DMS114 treated with DMSO at 0.1 percent for 48 hours (cell line): ENCODE results near the gene TMEM45A.
A peak's percentile ranks its signal among the peaks of the same experiment; 100 is the strongest.
"Not testable (repeated sequence)": the region's sequence is repeated elsewhere in the genome, so short reads cannot be mapped to it uniquely, and the experiment has no call there.

Experiments
- DNase-seq: peaks from one replicate; lab custom pipeline; 2025; ENCODE audit not compliant: unreplicated experiment; lab: John Stamatoyannopoulos, UW

Gene TMEM45A

DNA sequence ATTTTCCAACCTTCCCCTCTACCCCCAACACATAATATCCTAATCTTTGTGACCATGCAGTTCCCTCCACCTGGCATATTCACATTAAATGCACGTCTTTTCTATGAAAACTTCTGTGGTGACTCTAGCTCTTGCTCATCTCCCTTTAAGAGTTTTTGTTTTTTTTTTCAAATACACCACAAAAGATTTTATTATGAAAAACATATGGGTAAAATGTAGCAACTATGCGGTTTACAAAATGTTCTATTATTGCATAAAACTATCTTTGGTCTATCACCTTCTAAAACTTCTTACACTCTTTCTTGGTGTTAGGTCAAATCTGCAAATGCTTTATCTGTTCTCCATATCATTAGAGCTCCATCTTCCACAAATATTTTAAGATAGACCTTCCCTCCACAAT is 78.4 kb downstream of the TMEM45A start:
- no peak for DNase-seq

DNA sequence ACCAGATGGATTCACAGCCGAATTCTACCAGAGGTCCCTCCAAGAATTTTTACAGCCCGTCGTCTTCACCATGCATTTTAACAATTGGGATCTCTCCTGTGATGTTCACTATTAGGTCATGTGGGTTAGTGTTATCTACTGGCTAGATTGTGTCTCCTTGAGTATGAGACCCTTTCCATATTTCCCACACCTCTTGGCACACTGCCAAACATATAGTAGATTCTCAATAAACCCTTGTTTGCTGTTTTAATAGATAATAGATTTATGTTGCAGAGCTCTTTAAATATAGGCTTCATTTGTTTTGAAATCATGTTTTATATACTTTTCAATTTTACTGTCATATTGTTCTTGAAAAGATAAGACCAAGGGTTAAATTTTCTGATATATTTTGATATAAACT is 82.1 kb downstream of the TMEM45A start:
- no peak for DNase-seq

DNA sequence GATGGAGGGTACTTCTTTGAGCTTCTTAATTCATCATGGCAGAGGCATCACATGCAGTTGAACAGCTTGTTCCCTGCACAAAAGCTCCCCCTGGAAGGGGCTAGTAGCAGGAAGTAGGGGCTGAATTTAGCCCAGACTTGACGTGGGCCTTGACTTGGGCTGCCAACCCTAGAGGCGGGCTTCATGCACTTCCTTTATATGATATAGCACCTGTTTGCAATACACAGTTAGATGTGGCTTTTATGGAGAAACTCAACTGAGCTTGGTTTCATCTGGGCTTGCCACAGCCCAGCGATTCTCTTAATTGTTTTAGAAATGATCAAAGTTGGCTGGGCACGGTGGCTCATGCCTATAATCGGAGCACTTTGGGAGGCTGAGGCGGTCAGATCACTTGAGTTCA is 83.3 kb downstream of the TMEM45A start:
- no peak for DNase-seq

DNA sequence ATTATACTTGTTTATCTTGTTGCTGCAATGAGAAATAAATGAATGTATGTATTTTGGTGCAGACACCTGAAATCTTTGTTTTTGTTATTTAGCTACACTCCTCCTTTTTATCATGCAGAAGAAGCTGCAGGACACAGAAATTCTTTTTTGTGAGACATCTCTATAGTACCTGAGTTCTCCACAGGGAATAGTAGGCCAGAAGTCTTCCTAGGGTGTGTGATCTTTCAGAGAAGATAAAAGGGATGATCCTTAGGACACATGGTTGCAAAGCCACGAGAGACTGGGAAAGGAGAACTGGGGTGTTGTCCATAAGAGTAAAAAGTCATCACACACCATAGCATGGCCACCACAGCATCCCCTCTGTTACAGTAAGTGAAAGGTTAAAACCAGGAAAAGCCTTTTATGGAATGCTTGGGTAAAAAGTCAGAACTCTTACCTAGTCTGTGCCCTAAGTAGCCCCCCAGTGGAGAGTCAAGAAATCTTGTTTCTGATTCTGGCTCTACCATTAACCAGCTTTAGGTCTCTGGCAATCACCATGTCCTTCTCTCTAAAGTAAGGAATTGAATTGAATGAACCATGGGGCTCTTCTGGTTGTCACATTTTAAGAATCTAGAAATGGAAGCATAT is 85.1 kb downstream of the TMEM45A start:
- no peak for DNase-seq

DNA sequence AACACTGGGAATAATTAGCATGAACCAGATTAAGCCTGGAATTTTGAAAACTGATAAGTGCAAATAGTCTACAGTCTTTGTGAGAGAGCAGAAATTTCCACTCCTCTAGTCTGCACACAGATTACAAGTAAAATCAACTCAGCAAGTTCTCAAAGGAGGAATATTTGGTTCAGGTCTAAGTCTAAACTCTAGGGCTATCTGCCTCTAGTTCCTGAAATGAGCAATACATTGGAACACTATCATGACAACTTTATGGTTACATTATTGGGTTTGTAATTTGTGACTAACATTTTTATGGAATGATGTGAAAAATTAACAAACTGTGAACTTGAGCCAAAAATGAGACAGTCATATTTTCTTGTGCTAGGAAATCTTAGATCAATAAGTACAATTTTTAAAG is 86.2 kb downstream of the TMEM45A start:
- no peak for DNase-seq

DNA sequence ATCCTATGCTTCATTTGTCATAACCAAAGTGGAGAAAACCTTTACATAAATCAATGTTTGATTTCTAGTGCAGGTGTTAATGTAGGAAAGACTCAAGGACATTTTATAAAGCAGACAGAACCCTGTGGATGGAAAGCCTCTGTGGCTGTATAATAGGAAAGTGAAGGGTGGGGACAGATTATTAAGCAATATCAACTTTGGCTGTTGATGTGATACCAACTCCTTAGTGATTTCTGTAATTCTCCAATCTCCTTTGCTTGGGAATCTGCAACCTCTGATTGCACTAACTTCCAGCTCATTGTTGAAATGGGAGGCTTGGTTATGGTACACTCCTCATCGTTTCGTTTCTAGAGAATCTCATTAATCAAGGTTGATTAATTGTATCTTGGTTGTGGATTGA is 87.7 kb downstream of the TMEM45A start:
- no peak for DNase-seq

DNA sequence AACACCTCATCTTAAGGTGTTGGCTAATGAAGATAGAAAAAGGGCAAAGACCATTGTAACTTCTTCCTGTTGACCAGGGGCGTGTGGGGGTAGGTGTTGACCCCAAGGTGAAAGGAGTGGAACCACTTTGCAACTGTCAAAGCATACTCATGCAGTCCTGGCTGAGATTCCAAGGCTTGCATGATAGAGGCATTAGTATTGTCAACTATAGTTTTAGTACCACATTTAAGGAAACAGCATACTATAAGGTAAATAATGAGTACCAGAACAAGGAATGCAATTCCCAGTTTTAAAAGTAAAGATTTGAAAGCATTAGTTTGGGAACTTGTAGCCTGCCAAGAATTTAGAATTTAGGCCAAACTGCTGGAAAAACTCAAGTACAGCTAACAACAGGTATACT is 89.2 kb downstream of the TMEM45A start:
- DNase-seq, result no peak

DNA sequence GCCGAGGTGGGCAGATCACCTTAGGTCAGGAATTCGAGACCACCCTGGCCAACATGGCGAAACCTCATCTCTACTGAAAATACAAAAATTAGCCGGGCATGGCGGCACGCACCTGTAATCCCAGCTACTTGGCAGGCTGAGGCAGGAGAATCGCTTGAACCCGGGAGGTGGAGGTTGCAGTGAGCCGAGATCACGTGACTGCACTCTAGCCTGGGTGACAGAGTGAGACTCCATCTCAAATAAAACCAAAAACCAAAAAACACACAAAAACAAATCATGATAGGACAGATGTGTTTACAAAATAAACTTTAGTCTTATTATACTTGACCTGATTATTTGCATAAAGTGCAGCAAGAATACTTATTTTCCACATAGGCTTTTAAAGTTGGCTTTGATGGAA is 89.7 kb downstream of the TMEM45A start:
- not testable (repeated sequence) for DNase-seq

DNA sequence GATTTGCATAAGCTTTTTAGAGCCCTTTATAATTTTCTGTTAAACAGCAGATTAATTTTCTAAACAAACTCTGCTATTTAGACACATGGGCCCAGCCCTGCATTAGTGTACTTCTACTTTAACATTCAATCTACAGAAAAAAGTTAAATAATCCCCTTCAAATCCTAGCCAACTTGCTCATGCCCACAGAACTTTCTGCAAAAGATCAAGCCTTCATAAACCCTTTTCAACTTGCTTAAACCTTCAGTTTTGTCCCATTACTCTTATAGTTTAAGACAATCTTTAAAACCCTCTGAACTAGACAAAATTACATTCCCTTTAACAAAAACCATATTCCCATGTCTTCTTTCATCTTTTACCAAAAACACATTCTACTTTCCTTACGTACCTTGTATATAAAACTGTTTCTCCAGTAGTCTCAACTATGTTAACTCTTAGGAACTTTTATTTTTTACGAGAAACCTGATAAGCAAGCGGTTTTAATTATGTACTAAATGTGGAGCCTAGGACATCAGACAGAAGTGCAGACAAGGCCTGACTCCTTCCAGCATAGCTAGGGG is 91.8 kb downstream of the TMEM45A start:
- DNase-seq, result no peak

DNA sequence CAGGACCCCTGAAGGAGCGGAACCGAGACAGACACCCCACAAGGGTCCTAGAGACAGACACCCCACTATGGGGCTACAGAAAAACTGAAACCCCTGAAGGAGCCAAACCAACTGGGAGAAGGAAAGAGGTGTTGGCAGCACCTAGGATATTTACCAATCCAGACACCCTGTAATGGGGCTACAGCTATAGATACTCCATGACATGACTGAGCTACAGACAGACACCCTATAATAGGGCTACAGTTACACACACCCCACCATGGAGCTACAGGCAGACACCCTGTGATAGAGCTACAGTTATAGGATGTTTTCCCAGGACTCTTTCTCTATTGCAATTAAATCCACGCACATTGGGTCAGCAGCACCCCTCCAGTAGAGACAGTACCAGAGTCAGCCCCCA is 94.4 kb downstream of the TMEM45A start:
- DNase-seq, result no peak

DNA sequence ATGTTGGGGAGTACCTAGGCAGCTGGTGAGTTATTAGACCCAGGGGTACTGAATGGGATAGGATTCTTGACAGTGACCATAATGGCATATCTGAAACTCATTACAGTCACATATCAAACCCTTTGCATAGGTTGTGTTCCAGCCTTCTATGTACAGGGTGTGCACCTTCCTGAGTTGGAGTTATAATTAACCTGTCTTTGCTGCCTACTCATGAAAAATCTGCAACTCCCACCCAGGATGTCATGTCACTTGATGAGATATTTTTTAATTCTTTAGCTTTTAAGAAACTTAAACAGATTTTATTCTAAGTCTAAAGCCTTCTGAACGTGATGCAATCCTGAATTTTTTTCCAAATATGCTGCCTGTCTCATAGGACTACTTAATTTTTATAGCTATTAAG is 95.8 kb downstream of the TMEM45A start:
- DNase-seq, result no peak

DNA sequence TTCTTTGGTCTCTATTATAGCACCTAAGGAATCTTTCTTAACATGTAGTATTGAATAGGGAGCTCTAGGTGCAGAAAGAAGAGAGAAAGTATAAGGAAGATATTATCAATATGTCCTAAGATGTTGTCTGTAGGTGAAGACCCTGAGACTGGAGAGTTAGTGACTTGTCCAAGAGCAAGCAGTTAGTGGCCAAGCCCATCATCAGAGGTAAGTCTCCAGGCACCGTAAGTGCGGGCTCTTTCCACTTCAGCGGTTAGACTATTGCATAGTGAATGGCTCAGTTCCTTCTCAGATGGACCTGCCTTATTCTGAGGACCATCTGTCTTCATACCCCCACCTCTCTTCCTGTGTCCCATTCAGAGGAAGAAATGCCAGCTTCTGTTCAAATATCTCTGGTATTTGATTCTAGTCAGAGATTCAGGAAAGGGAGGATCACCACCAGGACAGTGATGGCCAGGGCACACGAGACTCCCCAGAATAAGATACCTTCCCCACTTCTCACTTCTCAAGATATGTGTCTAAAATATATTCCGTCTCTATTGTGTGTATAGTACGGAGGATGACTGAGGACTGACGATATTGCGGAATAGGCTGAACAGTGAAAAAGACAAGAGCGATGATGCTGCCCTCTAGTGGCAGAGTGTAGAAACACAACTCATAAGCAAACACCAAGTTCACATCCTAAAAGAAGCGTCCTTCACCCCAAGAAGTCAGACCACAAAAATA is 97.9 kb downstream of the TMEM45A start:
- DNase-seq, result peak; percentile 58

DNA sequence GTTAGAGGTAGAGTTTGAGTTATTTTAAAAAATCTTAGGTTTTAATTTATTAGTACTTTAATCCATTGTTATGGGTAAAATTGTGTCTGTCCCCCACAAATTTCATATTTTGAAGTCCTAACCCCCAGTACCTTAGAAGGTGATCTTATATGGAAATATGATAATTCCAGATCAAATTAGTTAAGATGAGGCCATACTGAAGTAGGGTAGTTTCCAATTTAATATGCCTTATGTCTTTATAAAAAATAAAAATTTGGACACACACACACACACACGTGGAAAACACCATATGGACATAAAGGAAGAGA is 98.4 kb downstream of the TMEM45A start:
- no peak for DNase-seq

DNA sequence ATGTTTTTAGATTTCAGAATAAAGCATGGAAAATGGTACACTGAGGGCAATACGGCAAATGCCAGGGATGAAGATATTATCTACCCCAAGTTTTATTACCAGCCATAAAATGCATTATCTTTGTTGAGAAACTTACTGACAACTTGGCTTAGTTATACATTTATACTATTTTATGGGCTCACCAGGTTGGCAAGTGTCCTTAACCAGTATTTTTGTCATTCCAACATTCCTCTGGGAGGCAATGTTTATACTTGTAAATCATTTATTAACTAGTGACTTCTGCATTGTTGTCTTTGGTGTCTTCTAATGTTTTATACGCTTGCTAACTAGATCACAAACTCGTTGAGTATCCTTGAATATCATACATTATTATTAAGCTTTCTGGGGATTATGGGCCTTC is 99.0 kb downstream of the TMEM45A start:
- DNase-seq, result no peak

DNA sequence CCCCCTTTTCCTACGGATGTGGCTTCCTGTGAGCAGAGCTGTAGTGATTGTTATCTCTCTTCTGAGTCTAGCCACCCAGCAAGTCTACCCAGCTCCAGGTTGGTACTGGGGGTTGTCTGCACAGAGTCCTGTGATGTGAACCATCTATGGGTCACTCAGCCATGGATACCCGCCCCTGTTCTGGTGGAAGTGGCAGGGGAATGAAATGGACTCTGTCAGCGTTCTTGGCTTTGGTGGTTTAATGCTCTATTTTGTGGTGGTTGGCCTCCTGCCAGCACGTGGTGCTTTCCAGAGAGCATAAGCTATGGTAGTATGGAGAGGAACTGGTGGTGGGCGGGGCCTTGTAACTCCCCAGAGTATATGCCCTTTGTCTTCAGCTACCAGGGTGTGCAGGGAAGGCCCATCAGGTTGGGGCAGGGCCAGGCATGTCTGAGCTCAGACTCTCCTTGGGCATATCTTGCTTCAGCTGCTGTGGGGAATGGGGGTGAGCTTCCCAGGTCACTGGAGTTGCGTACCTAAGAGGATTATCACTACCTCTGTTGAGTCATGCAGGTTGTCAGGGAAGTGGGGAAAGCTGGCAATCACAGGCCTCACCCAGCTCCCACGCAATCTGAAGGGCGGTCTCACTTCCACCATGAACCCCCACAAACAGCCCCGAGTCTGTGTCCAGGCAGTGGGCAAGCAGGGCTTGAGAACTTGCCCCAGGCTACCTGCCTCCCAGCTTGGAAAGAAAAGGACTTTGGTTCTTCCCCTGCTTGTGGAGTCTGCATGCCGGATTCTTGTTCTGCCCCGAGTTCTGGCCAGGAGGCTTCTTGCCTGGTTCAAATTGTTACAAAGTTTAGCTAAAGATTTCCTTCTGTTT is 108.0 kb downstream of the TMEM45A start:
- no peak for DNase-seq

DNA sequence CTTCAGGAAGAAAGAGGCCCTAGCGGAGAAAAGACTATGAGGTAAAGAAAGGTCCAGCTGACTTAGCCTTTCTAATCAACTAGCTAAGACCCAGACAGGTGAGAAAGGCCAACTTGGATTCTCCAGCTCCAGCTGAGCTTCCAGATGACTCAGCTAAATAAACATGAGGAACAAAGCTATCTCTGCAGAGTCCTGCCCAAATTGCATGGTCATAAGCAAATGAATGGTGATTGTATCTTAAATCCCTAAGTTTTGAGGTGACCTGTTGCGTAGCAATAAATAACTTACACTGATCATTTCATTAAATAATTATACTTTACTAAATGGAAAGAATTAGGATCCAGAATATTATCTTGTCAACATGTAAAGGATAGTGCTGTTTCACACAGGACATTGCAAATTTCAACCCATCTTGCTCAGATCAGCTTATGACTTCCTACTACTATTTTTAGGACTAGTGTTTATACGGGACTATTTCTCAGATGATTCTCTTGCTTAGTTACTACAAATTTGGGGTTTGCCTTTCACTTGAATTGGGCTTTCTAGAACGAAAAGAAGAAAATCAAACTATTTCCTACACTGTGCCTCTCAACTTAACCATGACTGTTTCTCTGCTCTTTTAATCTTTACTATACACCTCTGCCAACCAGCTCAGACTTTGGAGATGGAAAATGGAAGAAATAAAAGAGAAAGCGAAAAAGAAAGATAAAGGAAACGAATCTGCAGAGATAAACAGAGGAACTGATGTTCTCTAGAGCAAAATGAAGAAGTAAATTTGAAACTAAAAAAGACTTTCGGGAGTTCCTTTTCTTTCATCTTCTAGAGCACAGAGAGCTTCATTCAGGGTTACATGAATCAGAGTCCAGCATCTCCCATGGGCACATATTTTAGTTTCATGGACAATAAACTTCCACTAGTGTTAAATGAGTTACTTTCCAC is 110.4 kb downstream of the TMEM45A start:
- DNase-seq, result no peak

DNA sequence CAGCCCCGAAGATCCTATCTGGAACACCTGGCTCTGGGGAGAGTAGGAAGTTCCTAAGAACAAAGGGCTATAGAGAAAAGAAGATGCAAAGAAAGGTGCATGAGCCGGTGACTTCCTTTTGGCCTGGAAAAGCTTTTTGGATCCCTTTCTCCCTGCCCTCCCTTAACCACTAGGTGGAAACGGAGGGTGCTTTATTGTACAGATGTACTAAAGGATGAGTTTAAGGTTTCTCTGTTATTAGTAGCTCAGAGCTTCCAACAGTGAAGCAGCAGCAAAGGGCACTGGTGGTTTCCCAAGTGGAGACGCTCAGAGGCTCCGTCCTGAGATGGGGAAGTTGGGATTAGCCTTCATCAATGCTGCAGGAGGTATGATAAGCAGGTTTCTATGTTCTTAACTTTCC is 111.0 kb downstream of the TMEM45A start:
- peak; percentile 11 for DNase-seq

DNA sequence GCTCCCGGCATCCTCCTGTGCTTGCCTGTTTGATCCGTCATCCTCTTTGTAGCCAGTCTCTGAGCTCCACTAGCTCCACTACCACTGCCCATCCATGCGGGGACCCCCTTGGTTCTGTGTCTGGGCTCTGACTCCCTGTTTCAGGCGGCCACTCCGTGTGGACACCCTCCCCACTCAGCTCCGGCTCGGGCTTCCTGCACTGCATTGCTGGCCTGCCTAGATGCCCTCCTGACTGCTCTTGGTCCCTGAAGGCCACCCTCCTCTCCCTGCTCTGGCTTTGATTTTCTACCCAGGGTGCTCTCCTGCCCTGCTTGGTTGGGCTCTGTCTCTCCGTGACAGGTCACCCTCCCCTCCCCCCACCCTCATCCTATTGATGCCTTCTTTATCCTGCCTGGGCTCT is 112.9 kb downstream of the TMEM45A start:
- DNase-seq, result no peak

DNA sequence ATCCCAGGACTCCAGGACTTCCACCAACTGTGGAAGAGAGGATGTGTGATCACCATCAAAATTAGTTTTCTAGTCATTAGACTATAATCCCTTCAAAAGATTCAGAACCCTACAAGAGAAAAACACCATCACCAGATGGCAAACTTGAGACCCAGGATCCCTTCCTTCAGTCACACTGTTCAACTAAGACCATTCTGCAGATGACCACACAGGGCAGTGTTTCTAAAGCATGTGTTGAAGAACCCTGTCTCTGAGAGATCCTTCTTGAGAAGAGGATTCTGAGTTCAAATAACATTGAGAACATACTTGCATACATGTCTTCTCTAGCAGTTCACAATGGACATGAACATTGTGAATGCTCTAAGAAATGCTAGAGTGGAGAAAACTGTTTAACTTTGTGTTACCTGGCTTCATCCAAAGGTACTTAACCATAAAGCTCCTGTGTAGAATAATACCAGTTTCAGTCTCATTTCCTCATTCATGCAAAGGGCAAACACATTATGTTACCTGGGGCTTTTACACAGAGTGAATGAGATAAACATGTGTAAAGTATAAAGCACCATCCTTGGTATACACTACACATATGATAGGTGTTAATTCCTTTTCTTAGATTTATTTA is 114.6 kb downstream of the TMEM45A start:
- DNase-seq, result no peak

DNA sequence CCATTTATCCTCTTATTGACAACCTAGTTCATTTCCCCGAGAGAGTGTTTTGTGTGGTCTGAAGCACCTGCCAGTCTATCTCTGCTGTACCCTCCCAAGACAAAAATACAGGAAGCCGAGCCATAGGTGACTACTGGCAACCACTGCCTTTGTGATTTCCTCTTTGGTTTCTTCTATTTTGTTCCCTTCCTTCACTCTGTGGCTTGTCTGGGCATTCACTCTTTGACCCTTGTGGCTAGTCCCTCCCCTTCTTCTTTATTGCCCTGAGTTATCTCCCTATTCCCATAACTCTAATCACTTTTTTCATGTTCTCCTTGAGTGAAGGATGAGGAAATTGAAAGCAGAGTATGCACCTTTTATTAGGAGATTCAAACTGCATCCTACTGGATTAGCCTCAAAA is 116.9 kb downstream of the TMEM45A start, which contains the start of gene ADGRG7:
ADGRG7 (plus strand) TSS at position 297 of the 400 bp plus-strand sequence. CDS start 256 bp downstream, outside the sequence.
- no peak for DNase-seq
